ENCODE results near the gene ATXN1. TPM values are rescaled to one million over a fixed set of nuclear protein-coding genes. Genes with fewer than 3 reads are reported as not detected.

The ATXN1 gene
- total RNA-seq, 1 experiment from 2014 or later = 27.0 TPM

DNA sequence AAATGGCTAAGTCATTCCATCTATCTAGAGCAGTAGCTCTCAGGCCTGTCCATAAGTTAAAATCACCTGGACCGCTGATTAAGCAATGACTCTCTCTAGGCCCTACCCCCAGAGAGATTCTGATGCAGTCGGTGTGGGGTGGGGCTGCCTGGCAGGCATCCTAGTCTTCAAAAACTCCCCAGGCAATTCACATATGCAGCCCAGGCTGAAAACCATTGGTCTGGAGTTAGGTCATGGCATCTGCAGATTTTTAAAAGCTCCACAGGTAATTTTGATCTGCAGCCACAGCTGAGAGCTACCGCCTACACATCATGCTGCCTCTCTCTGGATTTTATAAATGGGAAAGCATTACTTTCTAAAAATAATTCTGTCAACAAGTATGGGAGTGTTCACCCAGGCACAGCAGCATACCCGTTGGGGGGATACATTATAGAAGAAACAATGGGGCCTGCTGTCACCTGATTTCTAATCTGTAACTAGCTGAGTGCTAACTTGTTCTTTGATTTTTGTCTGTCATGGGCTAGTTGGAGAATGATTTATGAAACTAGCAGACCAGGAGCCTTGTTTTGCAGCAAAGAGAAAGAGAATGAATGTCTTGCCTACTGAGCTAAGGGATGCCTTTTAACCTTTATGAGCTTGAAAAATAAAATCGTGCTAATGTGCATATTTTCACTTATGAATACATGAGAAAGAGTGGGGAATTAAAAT lies 44.1 kb upstream of the ATXN1 start:
- ChIA-PET CTCF (no interaction called here), POLR2A (ENCODE audit: unreplicated experiment) (no interaction called here)
- peaks cover 27% of the 10 kb centered on the region for H3K4me1 ChIP-seq (ENCODE audit: insufficient read depth, low read length)
- no peaks in the 10 kb centered on the region for H4K20me1 ChIP-seq (ENCODE audit: low read length)
- intact Hi-C loops (cut with micrococcal nuclease) = no loop called here
- H3F3A ChIP-seq (ENCODE audit: low read length, unreplicated experiment) = no peaks in the 10 kb centered on the region
- no peak overlapping the region for H3K9ac ChIP-seq (ENCODE audit: low read length)
- peak; percentile 66; the same call in 1 of the 2 replicates for ATAC-seq
- H3K9me3 ChIP-seq (ENCODE audit: low read length) = peaks cover 5% of the 10 kb centered on the region; the same call in 1 of the 2 replicates
- no peaks in the 10 kb centered on the region for H3K27me3 ChIP-seq (ENCODE audit: low read length)
- no peaks in the 10 kb centered on the region for H3K36me3 ChIP-seq (ENCODE audit: low read depth, low read length)
- H3K79me2 ChIP-seq (ENCODE audit: low read length) = no peaks in the 10 kb centered on the region
- no peaks in the 10 kb centered on the region for H3K9me2 ChIP-seq (replicated peaks; ENCODE audit: low read length)
- no peak overlapping the region; the same call in 1 of the 2 replicates for H3K4me2 ChIP-seq (ENCODE audit: low read length)
- peak overlapping the region; percentile 23 for H2AFZ ChIP-seq (ENCODE audit: low read length)
- H3K4me3 ChIP-seq (ENCODE audit: low read length) = no peak overlapping the region
- TF ChIP-seq, protein P1, sequence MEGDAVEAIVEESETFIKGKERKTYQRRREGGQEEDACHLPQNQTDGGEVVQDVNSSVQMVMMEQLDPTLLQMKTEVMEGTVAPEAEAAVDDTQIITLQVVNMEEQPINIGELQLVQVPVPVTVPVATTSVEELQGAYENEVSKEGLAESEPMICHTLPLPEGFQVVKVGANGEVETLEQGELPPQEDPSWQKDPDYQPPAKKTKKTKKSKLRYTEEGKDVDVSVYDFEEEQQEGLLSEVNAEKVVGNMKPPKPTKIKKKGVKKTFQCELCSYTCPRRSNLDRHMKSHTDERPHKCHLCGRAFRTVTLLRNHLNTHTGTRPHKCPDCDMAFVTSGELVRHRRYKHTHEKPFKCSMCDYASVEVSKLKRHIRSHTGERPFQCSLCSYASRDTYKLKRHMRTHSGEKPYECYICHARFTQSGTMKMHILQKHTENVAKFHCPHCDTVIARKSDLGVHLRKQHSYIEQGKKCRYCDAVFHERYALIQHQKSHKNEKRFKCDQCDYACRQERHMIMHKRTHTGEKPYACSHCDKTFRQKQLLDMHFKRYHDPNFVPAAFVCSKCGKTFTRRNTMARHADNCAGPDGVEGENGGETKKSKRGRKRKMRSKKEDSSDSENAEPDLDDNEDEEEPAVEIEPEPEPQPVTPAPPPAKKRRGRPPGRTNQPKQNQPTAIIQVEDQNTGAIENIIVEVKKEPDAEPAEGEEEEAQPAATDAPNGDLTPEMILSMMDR (conservative IDR thresholded peaks at IDR 0.05; ENCODE audit: low read depth, low read length) = no peak
- TF ChIP-seq EZH2 (IDR thresholded peaks at IDR 0.05; ENCODE audit: low read length, unreplicated experiment) = no peak
- no peak for TF ChIP-seq EZH2phosphoT487 (IDR thresholded peaks at IDR 0.05; ENCODE audit: borderline replicate concordance, low read length)
- BruUV-seq (replicated peaks) = no TSS peak
- no peak overlapping the region for H3K27ac ChIP-seq (ENCODE audit: low read length)
- peak; percentile 69 for DNase-seq

DNA sequence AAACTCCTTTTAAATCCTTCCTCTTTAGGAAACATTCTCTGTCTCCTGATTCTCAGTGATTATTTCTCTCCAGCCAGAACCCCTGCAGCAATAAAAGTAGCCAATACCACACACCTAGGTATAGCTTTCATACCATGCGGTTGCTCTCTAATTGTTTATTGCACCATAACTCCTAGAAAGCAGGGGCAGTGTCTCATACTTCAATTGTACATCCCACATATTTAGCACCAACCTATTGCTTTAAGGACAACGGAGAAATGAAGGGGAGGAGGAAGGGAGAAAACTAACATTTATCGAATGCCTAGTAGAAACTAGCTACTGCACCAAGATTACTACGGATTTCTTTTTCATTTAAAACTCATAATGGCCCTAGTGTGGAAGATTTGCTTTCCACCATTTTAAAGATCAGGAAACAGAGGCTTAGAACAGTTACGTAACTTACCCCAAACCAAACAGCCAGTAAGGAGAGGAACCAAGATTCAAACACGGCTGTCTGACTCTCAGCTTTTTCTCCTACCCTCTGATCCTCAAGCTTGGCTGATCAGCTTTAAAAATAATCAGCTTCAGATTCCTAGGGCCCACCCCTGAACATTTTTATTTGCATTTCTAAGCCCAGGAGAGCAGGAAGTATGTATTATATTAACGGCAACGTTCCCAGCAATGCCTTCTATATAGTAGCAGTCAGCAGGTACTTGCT lies 43.4 kb upstream of the ATXN1 start:
- no peak for TF ChIP-seq EZH2phosphoT487 (IDR thresholded peaks at IDR 0.05; ENCODE audit: borderline replicate concordance, low read length)
- TF ChIP-seq EZH2 (IDR thresholded peaks at IDR 0.05; ENCODE audit: low read length, unreplicated experiment) = no peak
- TF ChIP-seq, protein P1 (conservative IDR thresholded peaks at IDR 0.05; ENCODE audit: low read depth, low read length) = no peak
- Histone ChIP-seq H3K27ac (ENCODE audit: low read length) (no peak overlapping the region), H3K27me3 (ENCODE audit: low read length) (no peaks in the 10 kb centered on the region), H3K4me1 (ENCODE audit: insufficient read depth, low read length) (peaks cover 32% of the 10 kb centered on the region), H3K9me2 (replicated peaks; ENCODE audit: low read length) (no peaks in the 10 kb centered on the region), H3K4me2 (ENCODE audit: low read length) (no peak overlapping the region; the same call in 1 of the 2 replicates), H3K9me3 (ENCODE audit: low read length) (no peaks in the 10 kb centered on the region), H3K9ac (ENCODE audit: low read length) (no peak overlapping the region), H3K36me3 (ENCODE audit: low read depth, low read length) (no peaks in the 10 kb centered on the region), H2AFZ (ENCODE audit: low read length) (peak overlapping the region; percentile 23), H4K20me1 (ENCODE audit: low read length) (no peaks in the 10 kb centered on the region), H3K79me2 (ENCODE audit: low read length) (no peaks in the 10 kb centered on the region), H3K4me3 (ENCODE audit: low read length) (no peak overlapping the region), H3F3A (ENCODE audit: low read length, unreplicated experiment) (no peaks in the 10 kb centered on the region)
- BruUV-seq (replicated peaks) = no TSS peak
- intact Hi-C loops (cut with micrococcal nuclease) = no loop called here
- ATAC-seq = no peak
- no peak for DNase-seq
- ChIA-PET CTCF (no interaction called here), POLR2A (ENCODE audit: unreplicated experiment) (no interaction called here)

Measured in PC-3 (cell line).